H1 (cell line): ENCODE measurements around the gene SLC15A4. TPM values are rescaled to one million over a fixed set of nuclear protein-coding genes. Genes with fewer than 3 reads are reported as not detected.

Experiments
- BCL11A ChIP-seq, 2 experiments: IDR thresholded peaks; one replicate each; pipeline ENCODE4 v1.6.1; 2011; ENCODE audit warnings: low read depth in 2 of 2, low read length in 2 of 2, mild to moderate bottlenecking in 2 of 2
- polyA plus RNA-seq, 7 experiments: library from polyadenylated mRNA; depleted of rRNA in 3 of 7; stranded (reverse) in 5 of 7; unstranded in 2 of 7; fragments of >200 nt in 5 of 7; fragments of 200-250 nt in 2 of 7; gene quantifications; 1 replicate in 5 of 7; 2 replicates in 1 of 7; 4 replicates in 1 of 7; pipeline versions ENCODE4 v1.2.1 to v1.2.3, GENCODE V29; 2011 to 2013; ENCODE audit warnings: missing spikeins in 2 of 7, mixed read lengths in 2 of 7
- total RNA-seq: library from RNA; stranded (reverse); fragmentation: NEBNext Ultra II Directional; extraction: Animal tissue kit (Norgen Biotek cat#: 25700); gene quantifications from 2 replicates; pipeline ENCODE4 v1.2.1, GENCODE V29; 2021
- TF ChIP-seq, protein P1 (sequence below): fragments of 300-600 bp; sonication (generic); IDR thresholded peaks from 2 replicates; pipeline ENCODE4 v1.7.1; 2012; ENCODE audit warnings: low read length, moderate library complexity, mild to moderate bottlenecking, inconsistent platforms; ENCODE audit not compliant: insufficient replicate concordance
- TF ChIP-seq, protein P2 (sequence below): IDR thresholded peaks from 2 replicates; pipeline ENCODE4 v1.6.1; 2011; ENCODE audit warnings: low read depth, mild to moderate bottlenecking, low read length; ENCODE audit not compliant: insufficient read depth

SLC15A4 gene
- total and polyA plus RNA-seq, 2 of the 8 experiments (the other 6 are each of a cell fraction or from before 2014, with no cell fraction given), result 22.7 to 26.6 TPM

GRCh38 chr12:128790653-128791373 lies 32.9 kb downstream of the SLC15A4 start (continued):
- no peak for TF ChIP-seq BCL11A (IDR thresholded peaks at IDR 0.05; ENCODE audit: low read depth in 2 of 2, low read length in 2 of 2)
- TF ChIP-seq, protein P1, sequence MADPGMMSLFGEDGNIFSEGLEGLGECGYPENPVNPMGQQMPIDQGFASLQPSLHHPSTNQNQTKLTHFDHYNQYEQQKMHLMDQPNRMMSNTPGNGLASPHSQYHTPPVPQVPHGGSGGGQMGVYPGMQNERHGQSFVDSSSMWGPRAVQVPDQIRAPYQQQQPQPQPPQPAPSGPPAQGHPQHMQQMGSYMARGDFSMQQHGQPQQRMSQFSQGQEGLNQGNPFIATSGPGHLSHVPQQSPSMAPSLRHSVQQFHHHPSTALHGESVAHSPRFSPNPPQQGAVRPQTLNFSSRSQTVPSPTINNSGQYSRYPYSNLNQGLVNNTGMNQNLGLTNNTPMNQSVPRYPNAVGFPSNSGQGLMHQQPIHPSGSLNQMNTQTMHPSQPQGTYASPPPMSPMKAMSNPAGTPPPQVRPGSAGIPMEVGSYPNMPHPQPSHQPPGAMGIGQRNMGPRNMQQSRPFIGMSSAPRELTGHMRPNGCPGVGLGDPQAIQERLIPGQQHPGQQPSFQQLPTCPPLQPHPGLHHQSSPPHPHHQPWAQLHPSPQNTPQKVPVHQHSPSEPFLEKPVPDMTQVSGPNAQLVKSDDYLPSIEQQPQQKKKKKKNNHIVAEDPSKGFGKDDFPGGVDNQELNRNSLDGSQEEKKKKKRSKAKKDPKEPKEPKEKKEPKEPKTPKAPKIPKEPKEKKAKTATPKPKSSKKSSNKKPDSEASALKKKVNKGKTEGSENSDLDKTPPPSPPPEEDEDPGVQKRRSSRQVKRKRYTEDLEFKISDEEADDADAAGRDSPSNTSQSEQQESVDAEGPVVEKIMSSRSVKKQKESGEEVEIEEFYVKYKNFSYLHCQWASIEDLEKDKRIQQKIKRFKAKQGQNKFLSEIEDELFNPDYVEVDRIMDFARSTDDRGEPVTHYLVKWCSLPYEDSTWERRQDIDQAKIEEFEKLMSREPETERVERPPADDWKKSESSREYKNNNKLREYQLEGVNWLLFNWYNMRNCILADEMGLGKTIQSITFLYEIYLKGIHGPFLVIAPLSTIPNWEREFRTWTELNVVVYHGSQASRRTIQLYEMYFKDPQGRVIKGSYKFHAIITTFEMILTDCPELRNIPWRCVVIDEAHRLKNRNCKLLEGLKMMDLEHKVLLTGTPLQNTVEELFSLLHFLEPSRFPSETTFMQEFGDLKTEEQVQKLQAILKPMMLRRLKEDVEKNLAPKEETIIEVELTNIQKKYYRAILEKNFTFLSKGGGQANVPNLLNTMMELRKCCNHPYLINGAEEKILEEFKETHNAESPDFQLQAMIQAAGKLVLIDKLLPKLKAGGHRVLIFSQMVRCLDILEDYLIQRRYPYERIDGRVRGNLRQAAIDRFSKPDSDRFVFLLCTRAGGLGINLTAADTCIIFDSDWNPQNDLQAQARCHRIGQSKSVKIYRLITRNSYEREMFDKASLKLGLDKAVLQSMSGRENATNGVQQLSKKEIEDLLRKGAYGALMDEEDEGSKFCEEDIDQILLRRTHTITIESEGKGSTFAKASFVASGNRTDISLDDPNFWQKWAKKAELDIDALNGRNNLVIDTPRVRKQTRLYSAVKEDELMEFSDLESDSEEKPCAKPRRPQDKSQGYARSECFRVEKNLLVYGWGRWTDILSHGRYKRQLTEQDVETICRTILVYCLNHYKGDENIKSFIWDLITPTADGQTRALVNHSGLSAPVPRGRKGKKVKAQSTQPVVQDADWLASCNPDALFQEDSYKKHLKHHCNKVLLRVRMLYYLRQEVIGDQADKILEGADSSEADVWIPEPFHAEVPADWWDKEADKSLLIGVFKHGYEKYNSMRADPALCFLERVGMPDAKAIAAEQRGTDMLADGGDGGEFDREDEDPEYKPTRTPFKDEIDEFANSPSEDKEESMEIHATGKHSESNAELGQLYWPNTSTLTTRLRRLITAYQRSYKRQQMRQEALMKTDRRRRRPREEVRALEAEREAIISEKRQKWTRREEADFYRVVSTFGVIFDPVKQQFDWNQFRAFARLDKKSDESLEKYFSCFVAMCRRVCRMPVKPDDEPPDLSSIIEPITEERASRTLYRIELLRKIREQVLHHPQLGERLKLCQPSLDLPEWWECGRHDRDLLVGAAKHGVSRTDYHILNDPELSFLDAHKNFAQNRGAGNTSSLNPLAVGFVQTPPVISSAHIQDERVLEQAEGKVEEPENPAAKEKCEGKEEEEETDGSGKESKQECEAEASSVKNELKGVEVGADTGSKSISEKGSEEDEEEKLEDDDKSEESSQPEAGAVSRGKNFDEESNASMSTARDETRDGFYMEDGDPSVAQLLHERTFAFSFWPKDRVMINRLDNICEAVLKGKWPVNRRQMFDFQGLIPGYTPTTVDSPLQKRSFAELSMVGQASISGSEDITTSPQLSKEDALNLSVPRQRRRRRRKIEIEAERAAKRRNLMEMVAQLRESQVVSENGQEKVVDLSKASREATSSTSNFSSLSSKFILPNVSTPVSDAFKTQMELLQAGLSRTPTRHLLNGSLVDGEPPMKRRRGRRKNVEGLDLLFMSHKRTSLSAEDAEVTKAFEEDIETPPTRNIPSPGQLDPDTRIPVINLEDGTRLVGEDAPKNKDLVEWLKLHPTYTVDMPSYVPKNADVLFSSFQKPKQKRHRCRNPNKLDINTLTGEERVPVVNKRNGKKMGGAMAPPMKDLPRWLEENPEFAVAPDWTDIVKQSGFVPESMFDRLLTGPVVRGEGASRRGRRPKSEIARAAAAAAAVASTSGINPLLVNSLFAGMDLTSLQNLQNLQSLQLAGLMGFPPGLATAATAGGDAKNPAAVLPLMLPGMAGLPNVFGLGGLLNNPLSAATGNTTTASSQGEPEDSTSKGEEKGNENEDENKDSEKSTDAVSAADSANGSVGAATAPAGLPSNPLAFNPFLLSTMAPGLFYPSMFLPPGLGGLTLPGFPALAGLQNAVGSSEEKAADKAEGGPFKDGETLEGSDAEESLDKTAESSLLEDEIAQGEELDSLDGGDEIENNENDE, result no peak
- TF ChIP-seq, protein P2, sequence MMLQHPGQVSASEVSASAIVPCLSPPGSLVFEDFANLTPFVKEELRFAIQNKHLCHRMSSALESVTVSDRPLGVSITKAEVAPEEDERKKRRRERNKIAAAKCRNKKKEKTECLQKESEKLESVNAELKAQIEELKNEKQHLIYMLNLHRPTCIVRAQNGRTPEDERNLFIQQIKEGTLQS, result no peak
- TF ChIP-seq, all 59 proteins: peak for 0
